KOPT-K1 (cell line): Measurements from ENCODE around the gene SNAPIN.

ENCODE experiments used
- H3K27ac ChIP-seq: fragments of 200-600 bp; sonication (generic); 2 replicates; pipeline ENCODE4 v1.5.1; 2016; ENCODE audit warnings: antibody characterized with exemption, mild to moderate bottlenecking, low read depth, low read length; ENCODE audit not compliant: poor library complexity, severe bottlenecking
- H3K36me3 ChIP-seq: fragments of 200-600 bp; sonication (generic); 2 replicates; pipeline ENCODE4 v1.5.1; 2017; ENCODE audit warnings: antibody characterized with exemption, mild to moderate bottlenecking, low read length, moderate library complexity; ENCODE audit not compliant: insufficient read depth
- H3K9me3 ChIP-seq: fragments of 200-600 bp; sonication (generic); 2 replicates; pipeline ENCODE4 v1.5.1; 2017; ENCODE audit warnings: antibody characterized with exemption, low read length, mild to moderate bottlenecking; ENCODE audit not compliant: insufficient read depth, poor library complexity, severe bottlenecking

The SNAPIN gene

GRCh38 chr1:153616917-153617311 is 41.6 kb upstream of the SNAPIN start:
- Histone ChIP-seq H3K36me3 (no peaks in the 10 kb centered on the region), H3K27ac (no peak overlapping the region), H3K9me3 (peaks cover 4% of the 10 kb centered on the region)

GRCh38 chr1:153617663-153618062 is 40.8 kb upstream of the SNAPIN start:
- no peaks in the 10 kb centered on the region for H3K36me3 ChIP-seq
- H3K27ac ChIP-seq = no peak overlapping the region
- H3K9me3 ChIP-seq = peaks cover 4% of the 10 kb centered on the region

GRCh38 chr1:153619171-153619570 is 39.3 kb upstream of the SNAPIN start:
- Histone ChIP-seq H3K27ac (no peak overlapping the region), H3K36me3 (no peaks in the 10 kb centered on the region), H3K9me3 (peaks cover 4% of the 10 kb centered on the region)

- Histone ChIP-seq H3K36me3 (no peaks in the 10 kb centered on the region), H3K9me3 (peaks cover 4% of the 10 kb centered on the region), H3K27ac (no peak overlapping the region)
Observed at GRCh38 chr1:153623101-153623500, 35.4 kb upstream of the SNAPIN start.

GRCh38 chr1:153624965-153625611 is 33.4 kb upstream of the SNAPIN start:
- Histone ChIP-seq H3K9me3 (no peaks in the 10 kb centered on the region), H3K27ac (no peak overlapping the region), H3K36me3 (no peaks in the 10 kb centered on the region)

- Histone ChIP-seq H3K27ac (no peak overlapping the region), H3K36me3 (no peaks in the 10 kb centered on the region)
Observed at GRCh38 chr1:153626477-153626903, 32.0 kb upstream of the SNAPIN start.

GRCh38 chr1:153626904-153627714 is 31.4 kb upstream of the SNAPIN start, which contains the start of gene S100A13:
Gene S100A13 (minus strand): TSS chr1:153627505. CDS start chr1:153626472, 1,033 bp downstream.
- Histone ChIP-seq H3K9me3 (no peaks in the 10 kb centered on the region), H3K36me3 (no peaks in the 10 kb centered on the region), H3K27ac (no peak within 1 kb of the TSS)

More at GRCh38 chr1:153626477-153626903, 32.0 kb upstream of the SNAPIN start:
- H3K9me3 ChIP-seq = no peaks in the 10 kb centered on the region

- Histone ChIP-seq H3K9me3 (no peaks in the 10 kb centered on the region), H3K27ac (no peak within 1 kb of the TSS), H3K36me3 (no peaks in the 10 kb centered on the region)
Observed at GRCh38 chr1:153627715-153628626, 30.5 kb upstream of the SNAPIN start, which contains the start of gene S100A1. Gene S100A1 (plus strand): TSS chr1:153628434. CDS start chr1:153630522, 2,088 bp downstream.

GRCh38 chr1:153628638-153629342 is 29.7 kb upstream of the SNAPIN start:
- Histone ChIP-seq H3K36me3 (no peaks in the 10 kb centered on the region), H3K9me3 (no peaks in the 10 kb centered on the region), H3K27ac (no peak overlapping the region)

GRCh38 chr1:153629343-153629665 is 29.2 kb upstream of the SNAPIN start:
- Histone ChIP-seq H3K27ac (no peak overlapping the region), H3K36me3 (no peaks in the 10 kb centered on the region), H3K9me3 (no peaks in the 10 kb centered on the region)

GRCh38 chr1:153629971-153630370 is 28.5 kb upstream of the SNAPIN start:
- H3K36me3 ChIP-seq = no peaks in the 10 kb centered on the region
- H3K9me3 ChIP-seq = no peaks in the 10 kb centered on the region
- H3K27ac ChIP-seq = no peak overlapping the region

GRCh38 chr1:153630384-153630783 is 28.1 kb upstream of the SNAPIN start:
- peaks cover 2% of the 10 kb centered on the region; the same call in 1 of the 2 replicates for H3K36me3 ChIP-seq
- H3K27ac ChIP-seq = no peak overlapping the region
- no peaks in the 10 kb centered on the region for H3K9me3 ChIP-seq

GRCh38 chr1:153631047-153632022 is 27.2 kb upstream of the SNAPIN start:
- no peak overlapping the region for H3K27ac ChIP-seq
- no peaks in the 10 kb centered on the region for H3K9me3 ChIP-seq
- H3K36me3 ChIP-seq = peaks cover 12% of the 10 kb centered on the region
